IMR-90 (cell line): ENCODE results near the gene KATNAL2. TPM values are rescaled to one million over a fixed set of nuclear protein-coding genes. Genes with fewer than 3 reads are reported as not detected.
"Not testable (repeated sequence)": the region's sequence is repeated elsewhere in the genome, so short reads cannot be mapped to it uniquely, and the experiment has no call there.

ENCODE experiments used
- ATAC-seq: fragments of 200-7000 bp; cut with Tn5 transposase; 2 replicates; pipeline ENCODE4 v1.9.1; 2020; ENCODE audit warnings: low read depth, mild to moderate bottlenecking, moderate library complexity
- BruUV-seq: library from RNA; stranded (reverse); fragments of 400-500 nt; replicated peaks from 2 replicates; lab custom pipeline; 2021; lab: Mats Ljungman, UMichigan
- CTCF ChIA-PET: fragments of 300-600 bp; formaldehyde crosslinking; extraction: SDS; loops from one replicate; lab custom pipeline; 2021; ENCODE audit warnings: antibody characterized with exemption; lab: Yijun Ruan, JAX
- POLR2A ChIA-PET: fragments of 300-600 bp; sonication (Branson Sonifier 250); formaldehyde crosslinking; loops from one replicate; lab custom pipeline; 2022; ENCODE audit warnings: antibody characterized with exemption; ENCODE audit not compliant: unreplicated experiment; lab: Charles Lee
- DNase-seq: peaks from one replicate; pipeline ENCODE4 v3.0.0; 2013
- H2AFZ ChIP-seq: replicated peaks from 2 replicates; pipeline ENCODE3; 2013; ENCODE audit warnings: low read length, mild to moderate bottlenecking; ENCODE audit not compliant: poor library complexity
- H2AK5ac ChIP-seq: 2 replicates; pipeline ENCODE4 v1.6.1; 2013; ENCODE audit warnings: low read depth, low read length, inconsistent platforms
- H2AK9ac ChIP-seq: replicated peaks from 2 replicates; pipeline ENCODE3; 2013; ENCODE audit warnings: mild to moderate bottlenecking, low read depth, low read length, moderate library complexity; ENCODE audit not compliant: poor library complexity
- H2BK120ac ChIP-seq: 2 replicates; pipeline ENCODE4 v1.6.1; 2013; ENCODE audit warnings: low read depth, low read length, inconsistent platforms
- H2BK15ac ChIP-seq: 3 replicates; pipeline ENCODE4 v1.6.1; 2013; ENCODE audit warnings: low read depth, low read length, inconsistent platforms
- H2BK20ac ChIP-seq: 2 replicates; pipeline ENCODE4 v1.6.1; 2013; ENCODE audit warnings: low read depth, mild to moderate bottlenecking, inconsistent platforms, low read length, moderate library complexity
- H2BK5ac ChIP-seq: 2 replicates; pipeline ENCODE4 v1.6.1; 2013; ENCODE audit warnings: mild to moderate bottlenecking, low read depth, low read length, inconsistent platforms; ENCODE audit not compliant: poor library complexity, severe bottlenecking
- H3K14ac ChIP-seq: replicated peaks from 2 replicates; pipeline ENCODE4 v1.6.1; 2013; ENCODE audit warnings: low read depth, low read length, inconsistent platforms
- H3K18ac ChIP-seq: 2 replicates; pipeline ENCODE4 v1.6.1; 2013; ENCODE audit warnings: low read depth, low read length, control low read depth
- H3K23ac ChIP-seq: 2 replicates; pipeline ENCODE4 v1.6.1; 2013; ENCODE audit warnings: low read depth, low read length, inconsistent platforms
- H3K27ac ChIP-seq: 2 replicates; pipeline ENCODE4 v1.5.1; 2013; ENCODE audit warnings: mild to moderate bottlenecking, control low read depth, low read length; ENCODE audit not compliant: insufficient read depth
- H3K27me3 ChIP-seq: 2 replicates; pipeline ENCODE4 v1.6.1; 2013; ENCODE audit warnings: low read length; ENCODE audit not compliant: control insufficient read depth, insufficient read depth
- H3K36me3 ChIP-seq: 2 replicates; pipeline ENCODE4 v1.6.1; 2013; ENCODE audit warnings: low read length, mixed read lengths; ENCODE audit not compliant: control insufficient read depth, insufficient read depth
- H3K4ac ChIP-seq: 2 replicates; pipeline ENCODE4 v1.6.1; 2013; ENCODE audit warnings: low read depth, low read length, inconsistent platforms
- H3K4me1 ChIP-seq: 2 replicates; pipeline ENCODE4 v1.6.1; 2013; ENCODE audit warnings: low read length, mixed read lengths; ENCODE audit not compliant: control insufficient read depth, insufficient read depth
- H3K4me2 ChIP-seq: 2 replicates; pipeline ENCODE4 v1.6.1; 2013; ENCODE audit warnings: low read depth, mild to moderate bottlenecking, control low read depth, low read length, moderate library complexity
- H3K4me3 ChIP-seq: 2 replicates; pipeline ENCODE4 v1.5.1; 2013; ENCODE audit warnings: low read depth, mild to moderate bottlenecking, control low read depth, low read length, moderate library complexity; ENCODE audit not compliant: insufficient read depth
- H3K56ac ChIP-seq: 2 replicates; pipeline ENCODE4 v1.6.1; 2013; ENCODE audit warnings: low read length, inconsistent platforms; ENCODE audit not compliant: insufficient read depth; ENCODE audit errors: extremely low read depth
- H3K79me1 ChIP-seq, 2 experiments: 2 replicates each; pipeline ENCODE4 v1.6.1; 2013; ENCODE audit warnings: low read length in 2 of 2, inconsistent platforms in 1 of 2, low read depth in 1 of 2
- H3K9ac ChIP-seq: 2 replicates; pipeline ENCODE4 v1.6.1; 2013; ENCODE audit warnings: low read depth, low read length, control low read depth
- H3K9me1 ChIP-seq: 2 replicates; pipeline ENCODE4 v1.6.1; 2013; ENCODE audit warnings: low read length, inconsistent platforms; ENCODE audit not compliant: insufficient read depth
- H3K9me3 ChIP-seq: 2 replicates; pipeline ENCODE4 v1.6.1; 2013; ENCODE audit warnings: low read length; ENCODE audit not compliant: control insufficient read depth, insufficient read depth
- H4K20me1 ChIP-seq: 2 replicates; pipeline ENCODE4 v1.6.1; 2013; ENCODE audit warnings: low read length, inconsistent platforms; ENCODE audit not compliant: insufficient read depth
- H4K5ac ChIP-seq: 2 replicates; pipeline ENCODE4 v1.6.1; 2013; ENCODE audit warnings: mild to moderate bottlenecking, low read depth, low read length, control low read depth
- H4K8ac ChIP-seq, 2 experiments: 2 replicates each; pipeline ENCODE4 v1.6.1; 2013; ENCODE audit warnings: low read depth in 2 of 2, low read length in 2 of 2, control low read depth in 1 of 2, inconsistent platforms in 1 of 2
- H4K91ac ChIP-seq: 2 replicates; pipeline ENCODE4 v1.6.1; 2013; ENCODE audit warnings: low read depth, low read length, inconsistent platforms; ENCODE audit not compliant: insufficient read depth
- WGBS, 2 experiments: methylation state at CpG; one replicate each; pipeline versions ENCODE4 v1.1.5 to v1.1.7; 2013; ENCODE audit warnings: missing lambda C conversion rate in 2 of 2; ENCODE audit not compliant: insufficient read length in 1 of 2; ENCODE audit errors: extremely low coverage in 2 of 2; 5-methylcytosine and 5-hydroxymethylcytosine counted together
- dilution Hi-C: fragments of 300-500 bp; cut with HindIII; formaldehyde crosslinking; loops from one replicate; pipeline ENCODE4 v1.14.3; 2018; ENCODE audit warnings: low sequenced_read_pairs; ENCODE audit not compliant: unreplicated experiment
- in situ Hi-C: fragments of 300-500 bp; cut with MboI; formaldehyde crosslinking; loops from 3 replicates; pipeline ENCODE4 v1.14.3; 2019; ENCODE audit warnings: low sequenced_read_pairs, inconsistent platforms, mixed read lengths
- intact Hi-C: fragments of 100-400 bp; cut with micrococcal nuclease; formaldehyde crosslinking; loops from 2 replicates; pipeline ENCODE4 v1.10.0; 2022
- polyA plus RNA-seq, 3 experiments: library from polyadenylated mRNA; depleted of rRNA; stranded (reverse); fragments of >200 nt; gene quantifications; 2 replicates each; pipeline ENCODE4 v1.2.3, GENCODE V29; 2012; ENCODE audit warnings: low replicate concordance in 1 of 3
- total RNA-seq: library from RNA; depleted of rRNA; stranded (reverse); fragments of >200 nt; gene quantifications from 2 replicates; pipeline ENCODE4 v1.2.3, GENCODE V29; 2012

The KATNAL2 gene
- total and polyA plus RNA-seq, 2 of the 4 experiments (the other 2 are of a cell fraction): 0.90 to 2.3 TPM

GRCh38 chr18:46964579-46965293 is 47.3 kb downstream of the KATNAL2 start:
- H2BK20ac ChIP-seq, H3K18ac ChIP-seq, H4K91ac ChIP-seq, H3K56ac ChIP-seq, H3K9me1 ChIP-seq, H3K27ac ChIP-seq, POLR2A ChIA-PET, H2AK5ac ChIP-seq, H4K8ac ChIP-seq, H2BK5ac ChIP-seq, H2AFZ ChIP-seq, BruUV-seq, H3K14ac ChIP-seq, H2BK15ac ChIP-seq, H3K4me3 ChIP-seq, H3K27me3 ChIP-seq, H3K4me1 ChIP-seq, dilution Hi-C loops, H3K4me2 ChIP-seq, H4K5ac ChIP-seq, in situ Hi-C loops, H3K36me3 ChIP-seq, CTCF ChIA-PET, H2AK9ac ChIP-seq, H4K20me1 ChIP-seq, H3K23ac ChIP-seq, H3K9ac ChIP-seq, H3K4ac ChIP-seq, intact Hi-C loops, H2BK120ac ChIP-seq, H3K79me1 ChIP-seq: not testable (repeated sequence)
- peaks cover 10% of the 10 kb centered on the region for H3K9me3 ChIP-seq
- DNase-seq: peak; percentile 15
- peak; percentile 7; the same call in 1 of the 2 replicates for ATAC-seq
- WGBS, 2 experiments: 82% methylated on average over 4 of the region's 31 CpGs; no CpG with 5 or more reads in 1 of the 2 experiments

- H2BK15ac ChIP-seq, H2BK120ac ChIP-seq, H2BK20ac ChIP-seq, H2AFZ ChIP-seq, H3K4me2 ChIP-seq, dilution Hi-C loops, H3K4me1 ChIP-seq, DNase-seq, H3K18ac ChIP-seq, H4K91ac ChIP-seq, H3K4me3 ChIP-seq, H2AK5ac ChIP-seq, H3K4ac ChIP-seq, CTCF ChIA-PET, ATAC-seq, H4K20me1 ChIP-seq, H2BK5ac ChIP-seq, H2AK9ac ChIP-seq, H3K14ac ChIP-seq, H4K5ac ChIP-seq, in situ Hi-C loops, H4K8ac ChIP-seq, H3K79me1 ChIP-seq, POLR2A ChIA-PET, H3K27ac ChIP-seq, H3K36me3 ChIP-seq, H3K56ac ChIP-seq, intact Hi-C loops, BruUV-seq, H3K9me1 ChIP-seq, H3K27me3 ChIP-seq, H3K23ac ChIP-seq, H3K9ac ChIP-seq: not testable (repeated sequence)
- WGBS, 2 experiments: no CpG with 5 or more reads among the region's 10 CpGs
- H3K9me3 ChIP-seq: peaks cover 10% of the 10 kb centered on the region
Measured at GRCh38 chr18:46966266-46966665, 48.9 kb downstream of the KATNAL2 start.
